Measurements from ENCODE around the gene RNF150.
"Not testable (repeated sequence)": the region's sequence is repeated elsewhere in the genome, so short reads cannot be mapped to it uniquely, and the experiment has no call there.

The RNF150 gene

GRCh38 chr4:140834839-140835495 lies 298.3 kb downstream of the RNF150 start:
- WGBS, result 90% methylated on average over 7 of the region's 7 CpGs
- Histone ChIP-seq H3K9ac (ENCODE audit: low read depth, low read length) (no peak overlapping the region), H3K27me3 (ENCODE audit: insufficient read depth, low read length) (no peaks in the 10 kb centered on the region), H3K36me3 (ENCODE audit: insufficient read depth, low read length) (no peaks in the 10 kb centered on the region), H3K27ac (ENCODE audit: low read depth, low read length) (no peak overlapping the region), H3K4me1 (ENCODE audit: insufficient read depth, low read length) (0 out of 2 replicates have a peak, but pooled peaks cover 3% of the 10 kb centered on the region), H3K9me3 (ENCODE audit: insufficient read depth, low read depth, low read length) (no peaks in the 10 kb centered on the region), H3K4me3 (ENCODE audit: low read length) (no peak overlapping the region)

DNA sequence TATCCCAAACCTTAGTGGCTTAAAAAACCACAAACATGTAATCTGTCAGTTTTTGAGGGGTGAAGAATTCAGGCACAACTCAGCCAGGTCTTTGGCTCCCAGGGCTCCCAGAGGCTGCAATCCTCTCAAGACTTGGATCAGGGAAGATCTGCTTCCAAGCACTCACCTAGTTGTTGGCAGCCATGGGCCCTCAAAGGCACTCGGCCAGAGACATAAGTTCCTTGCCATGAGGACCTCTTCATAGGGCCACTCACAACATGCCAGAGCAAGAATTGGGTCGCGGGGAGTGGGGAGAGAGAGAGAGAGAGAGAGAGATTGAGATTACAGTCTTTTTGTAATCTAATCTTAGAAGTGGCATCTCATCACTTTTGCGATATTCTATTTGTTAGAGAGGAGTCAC lies 300.0 kb downstream of the RNF150 start:
- Histone ChIP-seq H3K27ac (ENCODE audit: low read depth, low read length) (no peak overlapping the region), H3K9ac (ENCODE audit: low read depth, low read length) (no peak overlapping the region), H3K36me3 (ENCODE audit: insufficient read depth, low read length) (no peaks in the 10 kb centered on the region), H3K9me3 (ENCODE audit: insufficient read depth, low read depth, low read length) (no peaks in the 10 kb centered on the region), H3K4me3 (ENCODE audit: low read length) (no peak overlapping the region), H3K4me1 (ENCODE audit: insufficient read depth, low read length) (no peaks in the 10 kb centered on the region), H3K27me3 (ENCODE audit: insufficient read depth, low read length) (no peaks in the 10 kb centered on the region)
- 96% methylated on average over 4 of the region's 4 CpGs for WGBS

- Histone ChIP-seq H3K4me3 (ENCODE audit: low read length) (no peak overlapping the region), H3K4me1 (ENCODE audit: insufficient read depth, low read length) (no peaks in the 10 kb centered on the region), H3K9me3 (ENCODE audit: insufficient read depth, low read depth, low read length) (0 out of 2 replicates have a peak, but pooled peaks cover 2% of the 10 kb centered on the region), H3K36me3 (ENCODE audit: insufficient read depth, low read length) (no peaks in the 10 kb centered on the region), H3K27me3 (ENCODE audit: insufficient read depth, low read length) (no peaks in the 10 kb centered on the region), H3K27ac (ENCODE audit: low read depth, low read length) (no peak overlapping the region), H3K9ac (ENCODE audit: low read depth, low read length) (no peak overlapping the region)
Observed at GRCh38 chr4:140829825-140830224, 303.4 kb downstream of the RNF150 start.

DNA sequence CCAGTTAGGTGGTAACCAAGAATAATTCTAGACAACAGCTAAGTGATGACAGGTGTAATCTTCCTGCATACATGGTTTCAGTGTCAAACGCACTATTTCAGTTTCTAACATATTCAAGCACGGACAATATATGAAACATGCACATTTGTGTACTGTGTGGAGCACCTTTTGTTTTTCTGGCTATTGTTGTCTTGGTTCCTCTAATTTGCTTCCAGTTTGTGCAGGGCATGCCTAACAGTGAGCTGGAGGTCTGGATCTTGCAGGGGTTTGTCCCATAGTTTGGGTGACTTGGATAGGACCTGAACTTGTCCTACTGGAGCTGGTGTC lies 306.6 kb downstream of the RNF150 start:
- 100% methylated on average over 2 of the region's 2 CpGs for whole genome bisulfite sequencing
- H3K27me3 ChIP-seq (ENCODE audit: insufficient read depth, low read length), result no peaks in the 10 kb centered on the region
- H3K36me3 ChIP-seq (ENCODE audit: insufficient read depth, low read length), result no peaks in the 10 kb centered on the region
- no peak overlapping the region for H3K27ac ChIP-seq (ENCODE audit: low read depth, low read length)
- H3K4me3 ChIP-seq (ENCODE audit: low read length), result no peak overlapping the region
- H3K4me1 ChIP-seq (ENCODE audit: insufficient read depth, low read length), result no peaks in the 10 kb centered on the region
- H3K9me3 ChIP-seq (ENCODE audit: insufficient read depth, low read depth, low read length), result 0 out of 2 replicates have a peak, but pooled peaks cover 2% of the 10 kb centered on the region
- no peak overlapping the region for H3K9ac ChIP-seq (ENCODE audit: low read depth, low read length)

DNA sequence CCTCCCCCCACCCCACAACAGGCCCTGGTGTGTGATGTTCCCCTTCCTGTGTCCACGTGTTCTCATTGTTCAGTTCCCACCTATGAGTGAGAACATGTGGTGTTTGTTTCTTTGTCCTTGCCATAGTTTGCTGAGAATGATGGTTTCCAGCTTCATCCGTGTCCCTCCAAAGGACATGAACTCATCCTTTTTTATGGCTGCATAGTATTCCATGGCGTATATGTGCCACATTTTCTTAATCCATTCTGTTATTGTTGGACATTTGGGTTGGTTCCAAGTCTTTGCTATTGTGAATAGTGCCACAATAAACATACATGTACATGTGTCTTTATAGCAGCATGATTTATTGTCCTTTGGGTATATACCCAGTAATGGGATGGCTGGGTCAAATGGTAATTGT lies 312.7 kb downstream of the RNF150 start:
- H3K27ac ChIP-seq (ENCODE audit: low read depth, low read length); H3K4me1 ChIP-seq (ENCODE audit: insufficient read depth, low read length); H3K36me3 ChIP-seq (ENCODE audit: insufficient read depth, low read length); H3K9me3 ChIP-seq (ENCODE audit: insufficient read depth, low read depth, low read length); H3K27me3 ChIP-seq (ENCODE audit: insufficient read depth, low read length); H3K4me3 ChIP-seq (ENCODE audit: low read length); H3K9ac ChIP-seq (ENCODE audit: low read depth, low read length): not testable (repeated sequence)
- 90% methylated on average over 2 of the region's 3 CpGs for WGBS

- no peaks in the 10 kb centered on the region for H3K27me3 ChIP-seq (ENCODE audit: insufficient read depth, low read length)
- H3K36me3 ChIP-seq (ENCODE audit: insufficient read depth, low read length), result no peaks in the 10 kb centered on the region
- 0 out of 2 replicates have a peak, but pooled peaks cover 5% of the 10 kb centered on the region for H3K4me1 ChIP-seq (ENCODE audit: insufficient read depth, low read length)
- H3K27ac ChIP-seq (ENCODE audit: low read depth, low read length), result no peak overlapping the region
- H3K9ac ChIP-seq (ENCODE audit: low read depth, low read length), result no peak overlapping the region
- WGBS, result 61% methylated on average over 1 of the region's 1 CpG
- H3K9me3 ChIP-seq (ENCODE audit: insufficient read depth, low read depth, low read length), result no peaks in the 10 kb centered on the region
- H3K4me3 ChIP-seq (ENCODE audit: low read length), result no peak overlapping the region
Observed at GRCh38 chr4:140819610-140820009, 313.7 kb downstream of the RNF150 start.

DNA sequence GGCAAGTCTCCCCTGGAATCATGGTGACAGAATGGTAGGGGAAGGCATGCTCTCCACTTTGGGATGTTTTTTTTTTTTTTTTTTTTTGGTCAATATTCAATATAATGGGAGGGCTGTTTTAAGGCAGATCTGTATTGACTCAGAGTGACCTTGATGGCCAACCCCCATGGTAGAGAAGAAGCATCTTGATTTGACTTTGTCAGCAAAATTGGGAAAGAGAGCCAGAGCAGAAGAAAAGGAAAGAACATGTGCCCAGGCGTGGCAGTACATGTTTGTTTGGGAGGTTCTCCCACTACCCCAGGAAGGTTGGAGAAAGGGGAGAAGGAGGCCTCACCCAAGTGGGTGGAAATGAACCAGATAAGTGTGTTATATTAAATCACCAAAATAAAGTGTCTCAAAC lies 314.8 kb downstream of the RNF150 start:
- no peaks in the 10 kb centered on the region for H3K36me3 ChIP-seq (ENCODE audit: insufficient read depth, low read length)
- H3K4me3 ChIP-seq (ENCODE audit: low read length), result no peak overlapping the region
- WGBS, result 100% methylated on average over 1 of the region's 1 CpG
- no peak overlapping the region for H3K27ac ChIP-seq (ENCODE audit: low read depth, low read length)
- H3K4me1 ChIP-seq (ENCODE audit: insufficient read depth, low read length), result 0 out of 2 replicates have a peak, but pooled peaks cover 5% of the 10 kb centered on the region
- no peak overlapping the region for H3K9ac ChIP-seq (ENCODE audit: low read depth, low read length)
- no peaks in the 10 kb centered on the region for H3K9me3 ChIP-seq (ENCODE audit: insufficient read depth, low read depth, low read length)
- no peaks in the 10 kb centered on the region for H3K27me3 ChIP-seq (ENCODE audit: insufficient read depth, low read length)

GRCh38 chr4:140816806-140817510 lies 316.3 kb downstream of the RNF150 start:
- Histone ChIP-seq H3K4me3 (ENCODE audit: low read length) (no peak overlapping the region), H3K4me1 (ENCODE audit: insufficient read depth, low read length) (0 out of 2 replicates have a peak, but pooled peaks cover 5% of the 10 kb centered on the region), H3K27me3 (ENCODE audit: insufficient read depth, low read length) (no peaks in the 10 kb centered on the region), H3K9ac (ENCODE audit: low read depth, low read length) (no peak overlapping the region), H3K36me3 (ENCODE audit: insufficient read depth, low read length) (no peaks in the 10 kb centered on the region), H3K9me3 (ENCODE audit: insufficient read depth, low read depth, low read length) (no peaks in the 10 kb centered on the region), H3K27ac (ENCODE audit: low read depth, low read length) (no peak overlapping the region)
- 70% methylated on average over 5 of the region's 5 CpGs for WGBS

DNA sequence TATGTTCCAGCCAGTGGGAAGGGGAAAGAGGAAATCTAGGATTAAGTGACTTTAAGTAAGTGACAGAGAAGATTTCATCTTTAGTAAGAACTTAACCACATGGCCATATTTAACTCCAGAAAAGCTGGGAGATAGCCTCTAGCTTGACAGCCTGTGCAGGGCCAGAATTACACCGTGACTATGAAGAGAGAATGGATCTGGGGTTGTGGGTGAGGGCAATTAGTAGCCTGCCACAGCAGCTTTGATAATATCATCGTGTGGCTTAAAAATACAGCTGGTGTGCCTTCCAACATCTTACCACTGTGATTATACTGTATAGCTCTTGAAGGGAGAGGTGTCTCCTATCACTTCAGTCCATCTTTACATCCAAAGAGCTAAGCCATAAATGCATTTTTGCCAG lies 319.5 kb downstream of the RNF150 start:
- no peak overlapping the region for H3K4me3 ChIP-seq (ENCODE audit: low read length)
- H3K36me3 ChIP-seq (ENCODE audit: insufficient read depth, low read length), result no peaks in the 10 kb centered on the region
- no peaks in the 10 kb centered on the region for H3K27me3 ChIP-seq (ENCODE audit: insufficient read depth, low read length)
- H3K27ac ChIP-seq (ENCODE audit: low read depth, low read length), result no peak overlapping the region
- no peaks in the 10 kb centered on the region for H3K4me1 ChIP-seq (ENCODE audit: insufficient read depth, low read length)
- H3K9ac ChIP-seq (ENCODE audit: low read depth, low read length), result no peak overlapping the region
- no peaks in the 10 kb centered on the region for H3K9me3 ChIP-seq (ENCODE audit: insufficient read depth, low read depth, low read length)
- WGBS, result 84% methylated on average over 2 of the region's 2 CpGs

GRCh38 chr4:140812916-140813315 lies 320.4 kb downstream of the RNF150 start:
- no peak overlapping the region for H3K9ac ChIP-seq (ENCODE audit: low read depth, low read length)
- H3K27me3 ChIP-seq (ENCODE audit: insufficient read depth, low read length), result no peaks in the 10 kb centered on the region
- H3K9me3 ChIP-seq (ENCODE audit: insufficient read depth, low read depth, low read length), result no peaks in the 10 kb centered on the region
- 67% methylated on average over 1 of the region's 1 CpG for WGBS
- no peak overlapping the region for H3K4me3 ChIP-seq (ENCODE audit: low read length)
- no peak overlapping the region for H3K27ac ChIP-seq (ENCODE audit: low read depth, low read length)
- no peaks in the 10 kb centered on the region for H3K36me3 ChIP-seq (ENCODE audit: insufficient read depth, low read length)
- H3K4me1 ChIP-seq (ENCODE audit: insufficient read depth, low read length), result no peaks in the 10 kb centered on the region

- Histone ChIP-seq H3K9me3 (ENCODE audit: insufficient read depth, low read depth, low read length) (no peaks in the 10 kb centered on the region), H3K9ac (ENCODE audit: low read depth, low read length) (no peak overlapping the region), H3K4me1 (ENCODE audit: insufficient read depth, low read length) (no peaks in the 10 kb centered on the region), H3K27me3 (ENCODE audit: insufficient read depth, low read length) (no peaks in the 10 kb centered on the region), H3K27ac (ENCODE audit: low read depth, low read length) (no peak overlapping the region), H3K36me3 (ENCODE audit: insufficient read depth, low read length) (no peaks in the 10 kb centered on the region), H3K4me3 (ENCODE audit: low read length) (no peak overlapping the region)
- 69% methylated on average over 4 of the region's 4 CpGs for WGBS
Observed at GRCh38 chr4:140811429-140811828, 321.8 kb downstream of the RNF150 start.

Data from HUES64 (cell line).